Activated naive CD4-positive, alpha-beta T cell treated with anti-CD3 and anti-CD28 coated beads, Interleukin-2, amount 50 U/mL, for 72 hours (primary cell): ENCODE results near the gene KCTD6. TPM values are rescaled to one million over a fixed set of nuclear protein-coding genes. Genes with fewer than 3 reads are reported as not detected.

Source experiments
- ATAC-seq, 2 donors: fragments of 150-1000 bp; cut with Tn5 transposase; 2 replicates each; pipeline ENCODE4 v1.10.0; 2021; ENCODE audit warnings: mild to moderate bottlenecking in 2 of 2, moderate library complexity in 2 of 2
- DNase-seq, 2 donors: peaks; one replicate each; pipeline ENCODE4 v3.0.0; 2021 to 2022; ENCODE audit warnings: low spot score in 2 of 2
- H3K27ac Mint-ChIP-seq, 2 donors: one replicate each; pipeline ENCODE4 v1.8.0; 2022; ENCODE audit warnings: mild to moderate bottlenecking in 2 of 2, mixed read lengths in 2 of 2
- H3K36me3 Mint-ChIP-seq, 2 donors: one replicate each; pipeline ENCODE4 v1.8.0; 2022; ENCODE audit warnings: mixed read lengths in 2 of 2
- H3K9me3 Mint-ChIP-seq, 2 donors: one replicate each; pipeline ENCODE4 v1.8.0; 2022; ENCODE audit warnings: mixed read lengths in 2 of 2
- total RNA-seq, 2 donors: library from RNA; stranded (reverse); gene quantifications; one replicate each; pipeline ENCODE4 v1.2.3, GENCODE V29; 2022

The KCTD6 gene
- total RNA-seq, 2 donors from 2014 or later = 2.5 to 5.7 TPM

- DNase-seq (no peak), ATAC-seq (no peak)
- no peaks in the 10 kb centered on the region for H3K36me3 Mint-ChIP-seq
- H3K27ac Mint-ChIP-seq = no peak overlapping the region
- H3K9me3 Mint-ChIP-seq = no peaks in the 10 kb centered on the region
Measured at GRCh38 chr3:58480309-58480708, 11.6 kb upstream of the KCTD6 start.

GRCh38 chr3:58482917-58483636, 8.8 kb upstream of the KCTD6 start:
- DNase-seq (no peak), ATAC-seq (peak in 1 of 2 donors; percentile 70)
- Mint-ChIP-seq H3K27ac (no peak overlapping the region), H3K9me3 (no peaks in the 10 kb centered on the region), H3K36me3 (no peaks in the 10 kb centered on the region)

GRCh38 chr3:58484045-58484721, 7.7 kb upstream of the KCTD6 start:
- Mint-ChIP-seq H3K9me3 (no peaks in the 10 kb centered on the region), H3K27ac (no peak overlapping the region), H3K36me3 (no peaks in the 10 kb centered on the region)
- DNase-seq (no peak), ATAC-seq (no peak)

- H3K27ac Mint-ChIP-seq = peak overlapping the region in 1 of 2 donors; percentile 39
- H3K36me3 Mint-ChIP-seq = no peaks in the 10 kb centered on the region
- no peak for ATAC-seq
- DNase-seq = no peak
- no peaks in the 10 kb centered on the region for H3K9me3 Mint-ChIP-seq
Measured at GRCh38 chr3:58484722-58485069, 7.2 kb upstream of the KCTD6 start.

GRCh38 chr3:58485801-58486435, 6.0 kb upstream of the KCTD6 start:
- Mint-ChIP-seq H3K9me3 (no peaks in the 10 kb centered on the region), H3K36me3 (no peaks in the 10 kb centered on the region), H3K27ac (no peak overlapping the region)
- DNase-seq (no peak), ATAC-seq (no peak)

- DNase-seq = no peak
- Mint-ChIP-seq H3K36me3 (peaks cover 0 to under 1% of the 10 kb centered on the region in 2 donors), H3K9me3 (no peaks in the 10 kb centered on the region), H3K27ac (no peak overlapping the region)
- no peak for ATAC-seq
Measured at GRCh38 chr3:58487140-58487886, 4.6 kb upstream of the KCTD6 start.

GRCh38 chr3:58488967-58489366, 2.9 kb upstream of the KCTD6 start:
- H3K9me3 Mint-ChIP-seq = no peaks in the 10 kb centered on the region
- H3K27ac Mint-ChIP-seq = no peak overlapping the region
- no peak for ATAC-seq
- DNase-seq = no peak
- H3K36me3 Mint-ChIP-seq = peaks cover 0 to 7% of the 10 kb centered on the region in 2 donors

GRCh38 chr3:58490860-58491501, 915 bp upstream of the KCTD6 start:
- no peak overlapping the region for H3K27ac Mint-ChIP-seq
- no peak for ATAC-seq
- H3K36me3 Mint-ChIP-seq = peaks cover 0 to 7% of the 10 kb centered on the region in 2 donors
- DNase-seq = no peak
- H3K9me3 Mint-ChIP-seq = no peaks in the 10 kb centered on the region

GRCh38 chr3:58492494-58492905, 604 bp downstream of the KCTD6 start:
- Mint-ChIP-seq H3K27ac (peak overlapping the region; percentile 62 to 95), H3K36me3 (peaks cover 0 to 7% of the 10 kb centered on the region in 2 donors), H3K9me3 (no peaks in the 10 kb centered on the region)
- ATAC-seq = peak in 1 of 2 donors; percentile 30
- peak in 1 of 2 donors; percentile 25 for DNase-seq

GRCh38 chr3:58494107-58494506, 2.2 kb downstream of the KCTD6 start:
- Mint-ChIP-seq H3K36me3 (peaks cover 0 to 7% of the 10 kb centered on the region in 2 donors), H3K27ac (no peak overlapping the region), H3K9me3 (no peaks in the 10 kb centered on the region)
- ATAC-seq (no peak), DNase-seq (no peak)

- H3K9me3 Mint-ChIP-seq = no peaks in the 10 kb centered on the region
- ATAC-seq (no peak), DNase-seq (no peak)
- no peak overlapping the region for H3K27ac Mint-ChIP-seq
- H3K36me3 Mint-ChIP-seq = peaks cover 0 to 7% of the 10 kb centered on the region in 2 donors
Measured at GRCh38 chr3:58495101-58495500, 3.2 kb downstream of the KCTD6 start.

GRCh38 chr3:58496206-58496857, 4.4 kb downstream of the KCTD6 start:
- no peaks in the 10 kb centered on the region for H3K9me3 Mint-ChIP-seq
- H3K36me3 Mint-ChIP-seq = peaks cover 5 to 13% of the 10 kb centered on the region in 2 donors
- H3K27ac Mint-ChIP-seq = no peak overlapping the region
- ATAC-seq (no peak), DNase-seq (no peak)

GRCh38 chr3:58497097-58497496, 5.2 kb downstream of the KCTD6 start:
- DNase-seq (no peak), ATAC-seq (no peak)
- Mint-ChIP-seq H3K36me3 (peaks cover 5 to 19% of the 10 kb centered on the region in 2 donors), H3K9me3 (no peaks in the 10 kb centered on the region), H3K27ac (no peak overlapping the region)

- no peak for ATAC-seq
- no peaks in the 10 kb centered on the region for H3K9me3 Mint-ChIP-seq
Measured at GRCh38 chr3:58502872-58503271, 11.0 kb downstream of the KCTD6 start.

GRCh38 chr3:58507356-58508078, 15.6 kb downstream of the KCTD6 start:
- no peak overlapping the region for H3K27ac Mint-ChIP-seq
- no peaks in the 10 kb centered on the region for H3K9me3 Mint-ChIP-seq
- ATAC-seq = no peak
- no peaks in the 10 kb centered on the region for H3K36me3 Mint-ChIP-seq
- no peak for DNase-seq

More at GRCh38 chr3:58502872-58503271, 11.0 kb downstream of the KCTD6 start:
- Mint-ChIP-seq H3K27ac (no peak overlapping the region), H3K36me3 (peaks cover 5 to 12% of the 10 kb centered on the region in 2 donors)
- no peak for DNase-seq
